Hypothalamus (tissue), 51 donors: ENCODE measurements around the gene STK39.

Experiments
- DNase-seq, 51 donors: peaks; one replicate each; lab custom pipeline; 2025; lab: John Stamatoyannopoulos, UW

STK39 gene

DNA sequence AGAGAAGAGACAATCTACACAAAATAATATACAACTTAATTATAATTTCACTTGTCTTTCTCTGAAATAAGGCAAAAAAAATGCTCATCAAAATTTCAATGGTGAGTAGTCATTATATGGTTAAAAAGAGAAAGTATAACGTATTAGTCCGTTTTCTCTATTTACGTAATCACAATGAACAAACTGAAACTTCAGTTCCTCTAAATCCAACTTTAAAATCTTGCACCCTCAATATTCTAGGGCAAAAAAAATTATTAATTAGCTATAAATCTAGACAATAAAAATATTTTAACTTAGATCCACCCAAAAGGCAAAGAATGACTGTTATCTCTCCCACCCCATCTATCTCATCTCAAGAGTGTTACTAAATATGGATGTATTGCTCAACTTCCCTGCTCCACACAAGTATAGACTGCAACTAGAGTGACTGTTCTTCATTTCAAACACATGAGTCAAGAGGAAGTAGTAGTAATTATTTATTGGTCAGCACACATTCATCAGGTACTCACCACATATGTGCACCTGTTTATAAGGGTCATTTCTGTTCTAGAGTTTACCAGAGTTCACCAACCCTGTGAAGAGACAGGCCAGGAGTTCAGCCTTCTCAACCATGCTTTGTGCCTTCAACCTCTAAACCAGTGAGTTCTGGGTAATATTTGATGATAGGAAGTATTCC is 36.4 kb downstream of the STK39 start:
- no peak for DNase-seq

DNA sequence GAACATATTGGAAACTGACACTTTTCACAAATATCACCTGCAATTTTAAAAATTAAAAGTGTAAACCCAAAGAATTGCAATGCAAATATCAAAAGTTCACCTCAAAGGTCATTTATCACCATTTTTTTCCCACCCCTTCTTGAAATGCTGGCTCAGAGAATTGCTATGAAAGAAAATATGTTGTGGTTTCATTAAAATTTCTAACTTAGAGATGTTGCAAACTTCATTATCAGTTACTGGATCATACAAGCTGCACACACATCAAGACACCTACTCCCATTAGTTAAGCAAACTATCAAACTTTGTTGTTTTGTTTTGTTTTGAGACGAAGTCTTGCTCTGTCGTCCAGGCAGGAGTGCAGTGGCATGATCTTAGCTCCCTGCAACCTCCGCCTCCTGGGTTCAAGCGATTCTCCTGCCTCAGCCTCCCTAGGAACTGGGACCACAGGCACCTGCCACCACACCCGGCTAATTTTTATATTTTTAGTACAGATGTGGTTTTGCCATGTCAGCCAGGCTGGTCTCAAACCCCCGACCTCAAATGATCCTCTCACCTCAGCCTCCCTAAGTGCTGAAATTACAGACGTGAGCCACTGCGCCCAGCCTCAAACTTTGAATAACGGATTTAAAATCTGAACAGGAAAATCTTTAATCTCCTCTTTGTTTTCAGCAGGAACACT is 37.0 kb downstream of the STK39 start:
- no peak for DNase-seq

DNA sequence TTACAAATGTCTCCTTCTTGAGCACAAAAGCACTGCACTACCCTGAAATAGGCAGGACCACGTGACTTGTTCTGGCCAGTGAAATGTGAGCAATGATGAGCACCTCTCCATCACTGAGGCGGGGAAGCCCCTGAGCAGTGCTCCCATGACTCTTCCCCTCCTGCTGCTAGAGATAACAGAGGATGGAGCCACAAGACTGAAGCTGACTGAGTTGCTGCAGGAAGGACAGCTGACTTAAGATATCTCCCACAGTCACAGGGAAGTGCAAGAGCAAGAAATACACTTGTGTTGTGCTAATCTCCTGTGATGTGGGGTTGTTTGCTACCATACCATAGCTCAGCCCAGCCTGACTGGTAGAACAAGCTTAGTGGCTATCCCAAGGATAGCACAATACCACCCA is 38.7 kb downstream of the STK39 start:
- DNase-seq: no peak

DNA sequence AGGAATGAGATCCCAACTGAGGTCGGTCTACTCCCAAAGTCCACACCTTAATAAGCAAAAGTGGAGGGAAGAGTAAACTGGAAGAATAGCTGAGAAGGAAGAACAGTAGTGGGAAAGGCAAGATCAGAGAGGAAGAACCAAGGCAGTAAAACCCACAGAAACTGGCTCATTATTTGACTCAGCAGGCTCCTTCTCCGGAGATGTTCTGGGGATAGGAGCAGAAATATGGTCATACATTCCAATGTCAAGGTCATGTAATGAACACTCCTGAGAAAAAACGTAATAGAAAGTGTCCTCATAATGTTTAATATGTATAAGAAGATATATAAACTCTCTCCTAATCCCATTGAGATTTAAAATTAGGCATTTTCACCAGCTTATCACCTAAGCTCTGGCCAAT is 39.5 kb downstream of the STK39 start:
- no peak for DNase-seq

DNA sequence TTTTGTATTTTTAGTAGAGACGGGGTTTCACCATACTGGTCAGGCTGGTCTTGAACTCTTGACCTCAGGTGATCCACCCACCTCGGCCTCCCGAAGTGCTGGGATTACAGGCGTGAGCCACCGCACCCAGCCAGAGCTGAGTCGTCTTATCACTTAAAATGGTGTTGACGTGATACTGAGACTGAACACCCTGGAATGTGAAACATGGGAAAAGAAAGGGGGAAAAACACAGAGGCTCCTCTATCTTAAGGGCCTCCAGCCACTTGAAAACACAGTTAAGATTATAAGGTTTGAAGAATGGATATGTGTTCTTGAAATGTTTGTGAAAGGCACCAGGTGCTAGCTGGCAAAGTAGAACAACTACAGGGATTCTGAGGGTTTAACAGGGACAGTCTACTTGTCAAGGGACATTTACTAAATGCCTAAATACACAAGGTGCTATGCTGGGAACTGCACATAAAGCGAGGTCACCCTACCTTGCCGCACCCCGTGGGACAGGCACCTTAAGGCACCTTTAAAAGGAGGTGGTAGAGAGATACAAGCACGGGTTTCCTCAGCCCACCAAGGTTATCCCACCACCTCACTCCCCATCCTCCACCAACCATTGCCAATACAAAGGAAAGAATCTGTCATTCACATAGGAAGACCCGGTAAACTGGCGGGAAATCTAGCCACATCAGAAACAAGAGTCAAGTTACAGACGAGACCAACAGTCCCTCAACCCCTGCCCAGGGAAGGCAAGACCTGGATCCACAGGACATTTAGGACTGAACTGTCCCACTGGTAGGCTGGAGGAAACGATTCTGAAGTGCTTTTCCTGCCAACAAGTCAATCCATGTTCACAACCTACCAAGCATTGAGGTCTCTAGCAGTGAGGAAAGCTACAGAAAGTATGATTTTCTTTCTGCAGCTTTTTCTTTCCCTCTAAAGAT is 43.4 kb downstream of the STK39 start:
- DNase-seq: no peak

DNA sequence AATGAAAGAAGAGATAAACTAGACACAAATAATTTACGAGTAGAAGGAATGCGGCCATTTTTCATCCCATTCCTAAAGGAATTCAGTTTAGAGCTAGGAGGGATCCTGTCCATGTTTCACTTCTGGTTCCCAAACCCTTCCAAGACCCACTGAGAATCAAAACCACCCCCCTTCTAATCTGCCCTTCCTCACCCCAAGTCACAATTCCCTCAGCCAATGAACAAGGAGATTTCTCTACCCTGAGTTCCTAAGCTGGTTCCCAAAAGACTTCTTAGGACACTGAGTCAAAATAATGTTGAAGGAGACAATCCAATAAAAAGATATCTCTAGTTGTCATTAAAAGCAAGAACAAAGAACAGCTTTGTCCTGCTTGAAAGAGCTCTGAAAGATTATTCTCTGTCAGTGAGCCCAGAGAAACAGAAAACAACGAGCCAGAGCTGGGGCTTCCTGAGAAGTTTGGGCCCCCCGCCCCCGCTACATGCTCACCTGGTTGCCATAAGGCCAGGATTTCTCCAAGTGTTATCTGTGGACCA is 45.7 kb downstream of the STK39 start:
- no peak for DNase-seq

DNA sequence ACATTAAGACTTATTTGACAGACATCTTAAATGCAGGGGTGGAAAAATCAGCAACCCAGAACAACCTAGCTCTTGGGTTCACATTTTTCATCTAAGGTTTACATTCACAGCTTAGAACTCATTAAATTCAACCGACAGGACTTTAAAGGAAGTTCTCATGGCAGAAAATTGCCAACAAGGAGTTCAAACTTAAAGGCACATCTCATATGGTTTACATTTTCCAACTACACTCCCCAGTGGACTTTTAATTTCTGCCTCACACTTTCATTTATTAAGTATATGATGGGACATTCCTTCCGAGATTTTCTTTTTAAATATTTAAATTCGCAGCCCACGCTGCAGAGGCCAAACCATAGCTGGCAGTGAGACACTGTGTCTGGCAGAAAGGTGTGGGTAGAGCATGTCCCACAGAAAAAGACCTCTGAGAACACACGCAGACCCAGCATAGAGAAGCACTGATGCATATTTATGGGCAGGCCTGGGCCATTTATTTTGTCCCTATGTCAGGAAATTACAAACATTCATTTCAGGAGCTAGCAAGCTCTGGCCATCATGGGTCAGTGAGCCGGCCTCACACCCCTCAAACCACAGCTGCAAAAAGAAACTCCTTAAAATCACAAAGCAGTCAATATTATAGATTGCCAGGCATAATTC is 46.3 kb downstream of the STK39 start:
- no peak for DNase-seq

DNA sequence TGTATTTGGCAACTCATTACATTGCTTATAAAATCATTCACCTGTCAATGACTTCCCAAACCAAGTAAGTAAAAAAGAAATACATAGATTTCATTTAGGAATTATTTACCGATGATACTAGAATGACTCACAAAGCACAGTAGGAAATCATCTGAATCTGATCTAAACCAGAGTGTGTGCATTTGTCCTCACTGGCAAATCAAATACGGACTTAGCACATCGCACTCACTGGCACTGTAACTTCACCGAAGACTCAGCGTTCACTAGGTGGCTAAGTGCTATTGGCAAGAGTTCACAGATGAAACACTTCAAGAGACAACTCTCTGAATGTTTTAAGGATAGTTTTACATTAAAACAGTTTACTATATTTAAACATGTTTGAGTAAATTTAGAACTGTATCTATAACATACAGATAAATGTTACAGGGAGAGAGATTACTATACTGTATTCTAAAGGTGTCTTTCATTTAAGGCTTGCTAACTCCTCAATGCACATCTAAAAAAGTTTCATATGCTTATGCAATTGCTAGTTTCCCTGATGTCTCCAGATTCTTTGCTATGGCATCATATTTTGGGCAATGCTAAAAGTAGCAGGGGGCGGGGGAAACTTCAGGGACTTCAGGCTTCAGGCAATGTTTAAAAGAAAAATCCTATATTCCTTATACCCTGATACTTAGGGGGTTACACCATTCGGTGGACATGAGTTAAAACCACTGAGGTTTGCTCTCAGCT is 48.8 kb downstream of the STK39 start:
- no peak for DNase-seq

DNA sequence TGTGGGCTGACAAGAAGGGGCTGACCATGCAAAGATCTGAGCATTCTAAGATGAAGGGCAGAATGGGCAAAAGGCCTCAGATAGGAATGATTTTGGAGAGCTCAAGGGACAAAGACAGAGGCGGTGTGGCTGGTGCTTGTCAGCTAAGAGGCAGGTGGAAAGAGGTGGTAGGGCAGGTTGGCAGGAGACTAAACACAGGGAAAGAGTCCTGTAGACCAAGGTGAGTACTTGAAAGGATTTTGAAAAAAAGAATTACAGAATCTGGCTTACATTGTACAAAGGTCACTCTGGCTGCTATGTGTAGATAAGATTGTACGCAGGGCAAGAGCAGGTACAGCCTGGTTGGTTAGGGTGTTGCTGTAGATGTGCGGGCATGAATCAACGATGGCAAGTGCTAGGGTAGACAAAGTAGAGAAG is 50.6 kb downstream of the STK39 start:
- no peak for DNase-seq

DNA sequence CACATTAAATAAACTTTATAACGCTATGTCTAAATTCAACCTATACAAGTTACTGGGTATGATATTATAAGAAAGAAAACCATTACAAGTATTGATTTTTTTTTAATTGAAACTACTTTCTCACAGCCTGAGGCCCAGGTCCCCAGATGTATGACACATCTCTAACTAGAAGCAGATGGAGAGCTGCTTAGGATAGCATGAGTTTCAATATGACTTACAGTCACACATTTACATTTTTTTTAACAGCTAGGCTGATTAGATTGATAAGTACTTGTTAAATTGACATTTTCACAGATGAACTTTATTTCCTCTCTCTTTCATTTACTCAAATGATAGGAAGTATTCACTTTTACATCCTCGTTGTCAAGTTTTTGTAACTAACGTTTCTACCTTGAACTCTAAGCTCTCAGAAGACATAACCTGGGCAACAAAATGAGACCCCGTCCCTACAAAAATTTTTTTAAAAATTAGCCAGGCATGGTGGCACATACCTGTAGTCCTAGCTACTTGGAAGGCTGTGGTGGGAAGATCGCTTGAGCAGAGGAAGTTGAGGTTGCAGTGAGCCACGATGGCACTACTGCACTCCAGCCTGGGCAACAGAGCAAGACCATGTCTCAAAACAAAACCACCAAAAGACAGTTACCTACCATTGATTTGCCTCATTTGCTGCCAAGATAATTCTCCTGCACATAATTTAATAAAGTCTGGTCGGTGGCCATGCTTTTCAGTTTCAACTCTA is 52.4 kb downstream of the STK39 start:
- DNase-seq: no peak

DNA sequence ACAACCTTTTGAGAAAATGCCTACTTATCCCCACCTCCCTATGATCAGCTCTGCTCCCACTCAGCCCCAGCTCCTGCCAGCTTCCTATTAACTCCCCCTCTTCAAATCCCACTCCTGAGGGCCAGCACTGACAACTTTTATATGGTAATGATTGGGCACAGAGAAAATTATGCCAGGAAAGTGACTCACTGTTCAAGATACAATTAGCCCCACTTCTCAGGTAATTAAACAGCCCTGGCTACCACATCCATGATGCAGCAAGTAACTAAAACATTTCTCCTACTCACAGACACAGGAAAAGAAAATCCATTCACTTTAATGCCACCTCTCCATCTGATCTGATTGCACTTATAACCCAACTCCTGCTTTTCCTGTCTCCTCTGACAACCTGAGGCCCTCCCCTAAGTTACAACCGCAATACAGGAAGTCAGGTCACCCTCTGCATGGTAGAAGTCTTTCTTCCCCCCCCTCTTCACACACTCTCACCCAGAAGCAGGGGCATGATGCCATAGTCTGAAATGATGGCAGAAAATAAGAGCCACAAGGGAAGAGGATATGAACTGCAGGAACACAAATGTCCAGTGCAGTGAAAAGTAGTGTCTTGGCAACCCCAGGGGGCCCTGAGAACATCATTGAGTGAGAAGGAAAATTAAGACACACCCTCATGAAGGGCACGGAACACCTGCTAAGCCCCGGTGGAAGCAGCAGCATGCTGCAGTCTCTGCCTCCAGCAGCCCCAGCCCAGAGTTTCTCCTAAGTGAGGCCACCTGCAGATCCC is 54.4 kb downstream of the STK39 start:
- DNase-seq: no peak

DNA sequence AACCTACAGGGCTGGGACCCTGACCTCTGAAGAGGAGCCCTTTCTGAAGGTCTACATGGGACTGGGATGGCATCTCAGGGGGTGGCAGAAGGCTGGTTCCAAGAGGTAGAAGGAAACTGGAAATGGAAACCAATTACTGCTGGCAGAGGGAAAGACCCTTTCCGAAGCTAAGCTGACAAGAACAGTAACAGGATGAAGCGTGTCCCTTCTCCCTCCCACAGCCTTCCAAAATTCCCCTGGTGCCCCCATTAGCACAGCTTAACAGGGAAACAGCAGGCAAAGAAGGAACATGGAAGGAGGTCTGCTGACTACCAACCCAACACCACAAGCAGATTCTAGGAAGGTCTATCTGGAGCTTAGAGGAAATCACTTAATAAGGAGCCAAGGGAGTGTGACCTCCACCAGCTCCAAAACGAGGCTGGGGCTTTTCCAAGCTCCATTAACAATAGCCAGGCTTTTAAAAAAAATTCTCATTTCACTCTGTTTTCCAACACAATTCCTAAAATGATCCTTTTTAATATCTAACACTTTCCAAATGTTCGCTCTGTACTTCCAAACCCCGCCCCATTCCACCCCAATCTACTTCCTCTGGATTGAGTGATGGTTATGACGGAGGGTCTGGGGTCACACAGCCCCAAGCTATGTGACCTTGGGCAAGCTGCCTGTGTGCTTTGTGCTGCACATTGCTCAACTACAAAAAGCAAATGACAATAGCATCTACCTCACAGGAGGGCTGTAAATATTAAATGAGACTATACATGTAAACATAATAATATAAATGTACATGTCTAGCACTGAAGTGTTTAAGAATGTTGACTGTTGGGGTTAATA is 55.2 kb downstream of the STK39 start:
- DNase-seq: no peak

DNA sequence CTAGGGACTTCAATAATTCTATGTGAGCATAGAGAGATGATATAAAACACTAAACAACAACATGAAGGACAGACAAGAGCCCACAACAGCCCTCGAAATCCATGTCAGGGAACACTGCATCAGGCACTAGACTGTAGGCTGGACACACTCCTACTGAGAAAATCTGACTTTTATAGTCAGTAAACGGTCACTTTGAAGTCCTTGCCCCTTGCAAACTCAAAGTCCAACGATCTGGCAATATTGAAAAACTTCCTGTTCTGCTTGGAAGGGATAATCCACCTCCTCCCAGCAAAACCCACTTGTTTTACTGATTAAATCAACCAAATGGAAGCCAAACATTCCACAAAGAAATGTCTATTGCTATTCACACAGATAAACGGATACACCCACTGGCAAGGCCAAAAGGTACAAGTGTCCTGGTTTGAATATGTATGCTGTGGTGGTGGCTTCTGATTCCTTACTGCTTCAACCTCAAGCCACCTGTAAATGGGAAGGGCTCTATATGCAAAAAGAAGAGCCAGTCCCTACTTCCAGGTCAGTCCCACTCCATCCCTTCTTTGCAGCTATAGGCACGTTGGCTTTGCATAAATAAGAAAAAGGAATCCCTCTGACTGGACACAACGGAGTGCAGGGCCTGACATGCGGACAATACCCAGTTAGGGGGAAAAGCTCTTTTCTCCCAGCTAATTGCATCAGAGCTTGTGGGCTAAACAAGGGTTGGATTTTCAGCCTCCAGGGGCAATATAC is 56.6 kb downstream of the STK39 start:
- no peak for DNase-seq

DNA sequence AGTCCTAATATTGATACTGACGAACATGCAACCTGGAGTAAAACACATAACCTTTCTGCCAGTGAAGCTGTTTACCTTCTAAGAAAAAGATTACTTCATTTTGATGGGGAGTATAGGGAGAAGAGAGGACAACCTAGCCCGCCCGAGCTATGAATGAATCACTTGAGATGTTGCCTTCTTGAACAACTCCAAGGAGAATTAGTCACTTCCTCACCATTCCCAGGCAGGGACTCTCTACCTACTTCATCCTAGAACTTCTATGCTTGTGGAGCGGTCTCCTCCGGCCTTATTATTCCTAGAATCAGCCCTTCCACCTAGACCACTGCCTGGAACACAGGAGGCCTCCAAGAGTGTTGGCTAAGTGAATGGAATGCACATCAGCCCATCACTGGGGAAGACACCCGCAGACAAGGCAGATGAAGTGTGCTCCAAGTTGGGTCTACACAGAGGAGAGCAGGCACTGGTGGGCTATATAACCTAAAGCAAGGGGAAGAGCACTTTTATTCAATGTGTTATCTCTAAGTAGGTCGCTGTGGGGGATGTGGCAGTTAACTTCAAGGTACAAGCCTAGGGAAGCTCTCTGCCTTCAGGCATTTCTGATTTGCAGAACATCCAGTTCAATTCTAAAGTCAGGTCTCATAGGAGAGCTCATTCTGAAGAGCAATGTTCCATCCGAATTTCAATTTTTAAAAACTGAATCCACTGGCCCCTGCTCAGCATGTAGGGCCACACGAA is 57.4 kb downstream of the STK39 start:
- DNase-seq: no peak

DNA sequence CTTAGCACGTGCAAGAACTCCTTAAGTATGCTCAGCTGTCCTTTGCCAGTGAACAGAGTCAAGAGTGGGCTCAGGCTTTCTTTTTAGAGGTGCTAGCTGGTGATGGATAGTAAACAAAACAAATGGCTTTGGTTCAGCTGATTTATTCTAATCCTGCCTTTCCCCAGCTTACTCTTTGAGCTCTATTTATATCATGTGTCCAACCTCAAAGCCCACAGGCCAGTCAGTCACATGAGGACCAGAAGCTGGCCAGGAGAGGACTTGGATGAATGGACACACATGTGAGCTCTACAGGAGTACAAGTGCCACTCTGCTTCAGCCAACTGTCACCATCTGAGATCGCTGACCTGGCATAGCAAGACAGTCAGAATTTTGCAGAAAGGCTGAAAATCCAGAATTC is 59.4 kb downstream of the STK39 start:
- DNase-seq: no peak

DNA sequence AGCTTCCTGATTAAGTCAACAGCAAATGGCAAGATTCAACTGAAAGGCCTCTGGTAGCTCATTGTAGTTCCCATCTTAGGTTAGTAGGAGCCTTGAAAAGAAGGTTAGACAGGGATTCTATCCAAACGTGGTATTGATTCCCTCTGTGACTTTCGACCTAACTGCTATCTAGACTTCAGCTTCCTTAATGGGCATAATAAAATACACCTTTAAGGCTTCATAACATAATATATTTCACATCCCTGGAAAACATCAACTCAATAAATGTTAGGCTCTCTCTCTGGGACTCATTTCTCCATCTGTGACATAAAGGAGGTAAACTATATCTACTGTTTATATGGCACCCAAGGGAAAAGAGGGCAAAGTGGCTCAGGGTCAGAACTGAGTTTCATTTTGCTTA is 60.9 kb downstream of the STK39 start:
- no peak for DNase-seq
